ENCODE results near the gene PLB1.
A peak's percentile ranks its signal among the peaks of the same experiment; 100 is the strongest.
"Not testable (repeated sequence)": the region's sequence is repeated elsewhere in the genome, so short reads cannot be mapped to it uniquely, and the experiment has no call there.

The PLB1 gene

DNA sequence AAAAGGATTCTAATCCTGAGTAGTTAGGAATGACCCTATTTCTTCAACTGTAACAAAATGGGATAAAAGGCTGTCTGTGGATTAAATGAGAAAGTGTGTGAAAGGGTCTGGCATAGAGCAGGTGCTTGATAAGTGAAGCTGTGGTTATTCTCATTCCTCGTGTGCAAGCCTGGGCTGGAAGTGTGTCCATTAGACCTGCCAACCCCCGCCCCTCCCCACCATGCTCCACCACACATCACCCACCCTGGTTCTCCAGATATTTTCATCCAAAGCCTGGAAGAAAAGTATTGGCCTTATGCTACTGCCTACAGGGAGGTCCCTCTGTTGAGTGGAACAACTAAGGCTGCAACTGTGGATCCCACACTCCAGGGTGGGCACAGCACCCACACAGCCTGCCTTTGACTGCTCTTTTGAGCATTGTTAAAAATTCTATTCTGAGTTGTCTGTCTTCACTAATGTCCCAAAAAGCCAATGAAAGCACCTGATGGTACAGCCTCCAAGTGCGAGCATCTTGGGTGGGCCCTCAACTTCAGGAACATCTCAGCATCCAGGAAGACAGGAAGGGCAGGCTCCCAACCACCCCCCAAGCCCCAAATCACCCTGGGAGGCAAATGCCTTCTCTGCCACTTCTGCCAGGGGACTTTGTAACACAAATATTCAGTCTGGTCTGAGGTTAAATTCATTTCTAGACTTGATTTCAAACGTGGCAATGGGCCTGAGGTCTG lies 153.0 kb downstream of the PLB1 start:
- no peak for DNase-seq (ENCODE audit: low spot score)

DNA sequence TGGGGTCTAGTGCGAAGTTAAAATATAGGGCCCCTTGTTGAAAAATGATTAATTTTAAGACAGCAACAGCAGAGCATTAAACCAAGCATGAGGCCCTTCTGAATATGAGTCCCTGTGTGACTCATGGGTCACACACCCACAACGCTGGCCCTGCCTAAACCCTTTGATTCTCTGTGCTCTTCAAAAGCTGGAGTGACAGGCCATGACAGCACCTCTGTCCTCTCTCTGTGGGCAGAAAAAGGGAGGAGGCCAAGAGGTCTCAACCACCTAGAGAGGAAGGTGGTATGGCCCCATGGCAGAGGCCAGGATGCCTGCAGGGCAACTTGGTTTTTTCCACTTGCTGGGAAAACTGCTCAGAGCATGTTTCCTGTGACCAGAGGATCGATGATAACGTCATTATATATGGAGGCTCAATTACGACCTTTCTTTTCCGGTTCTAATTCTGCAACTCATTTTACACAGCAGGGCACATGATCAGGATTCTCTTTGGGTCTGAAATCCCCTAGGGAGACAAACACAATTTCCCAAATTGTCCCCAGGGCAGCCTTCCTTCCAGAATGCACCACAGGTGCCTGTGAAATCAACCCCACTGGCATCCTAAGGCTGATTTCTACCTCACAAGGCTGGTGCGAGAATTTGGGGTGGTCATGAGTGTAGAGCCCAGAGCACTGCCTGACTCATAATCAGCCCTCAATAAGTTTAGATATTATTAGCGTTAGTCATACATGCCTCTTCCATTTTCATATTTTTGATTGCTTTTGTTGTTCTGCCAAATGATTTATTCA lies 153.8 kb downstream of the PLB1 start:
- DNase-seq (ENCODE audit: low spot score): peak; percentile 32

DNA sequence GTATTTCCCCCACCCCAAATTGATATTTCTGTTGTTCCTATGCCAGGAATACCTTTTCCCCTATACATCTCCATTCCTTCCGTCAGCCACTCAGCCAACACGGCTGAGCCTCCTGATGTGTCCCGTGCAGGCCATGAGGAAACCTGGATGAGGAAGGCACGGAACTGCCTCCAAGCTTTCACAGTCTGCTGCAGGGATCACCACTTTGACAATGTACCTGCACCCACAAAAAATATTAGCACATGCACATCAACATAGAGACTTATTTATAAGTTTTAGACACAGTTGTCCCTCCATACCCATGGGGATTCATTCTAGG lies 154.4 kb downstream of the PLB1 start:
- no peak for DNase-seq (ENCODE audit: low spot score)

DNA sequence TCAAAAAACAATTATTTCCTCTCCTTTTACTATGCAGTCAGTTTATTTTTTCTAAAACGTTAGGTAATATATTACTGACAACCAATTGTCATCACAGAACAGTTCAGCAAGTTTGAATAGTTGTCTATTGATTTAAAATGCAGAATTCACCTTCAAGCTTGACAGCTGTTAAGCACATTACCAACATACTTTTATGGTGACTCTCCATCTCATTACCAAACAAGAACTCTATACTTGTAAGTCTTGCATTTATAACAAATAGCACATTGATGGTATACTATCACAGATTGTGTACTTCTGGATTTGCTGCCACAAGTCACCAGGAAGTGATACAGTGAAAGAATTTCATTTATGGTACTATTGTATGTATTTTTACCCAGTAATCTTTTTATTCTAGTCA lies 156.4 kb downstream of the PLB1 start:
- no peak for DNase-seq (ENCODE audit: low spot score)

DNA sequence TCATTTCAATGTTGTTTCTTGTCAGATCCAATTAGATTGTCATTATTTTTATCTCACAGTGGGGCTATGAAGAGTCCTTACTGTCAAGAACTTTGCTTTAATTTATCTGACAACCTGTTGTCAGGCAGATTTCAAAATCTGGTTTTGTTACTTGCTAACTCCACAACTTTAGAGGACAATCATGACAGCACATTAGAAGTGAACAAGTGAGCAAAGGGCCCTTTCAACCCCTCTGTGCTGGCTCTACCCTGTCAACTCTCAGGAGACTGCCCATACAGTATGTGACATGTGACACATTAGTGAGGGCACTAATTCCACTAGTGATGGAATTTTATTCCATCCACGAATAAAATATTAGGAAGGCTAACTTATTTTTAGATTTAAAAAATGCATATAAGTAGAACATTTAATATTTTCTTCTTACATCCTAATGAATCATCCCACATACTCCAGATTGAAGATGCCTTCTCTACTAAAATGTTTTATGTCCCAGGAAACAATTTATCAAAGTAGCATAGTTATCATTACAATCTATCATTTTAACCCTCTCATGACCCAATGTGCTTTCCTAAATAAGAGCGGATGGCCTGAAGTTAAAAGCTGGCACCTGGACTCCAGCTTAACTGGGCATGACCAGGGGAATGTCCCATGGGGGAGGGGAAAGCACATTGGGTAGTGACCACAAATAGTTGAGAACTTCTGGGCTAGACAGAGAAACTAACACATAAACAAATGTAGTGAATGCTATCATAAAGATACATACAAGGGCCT lies 158.2 kb downstream of the PLB1 start:
- DNase-seq (ENCODE audit: low spot score): no peak

DNA sequence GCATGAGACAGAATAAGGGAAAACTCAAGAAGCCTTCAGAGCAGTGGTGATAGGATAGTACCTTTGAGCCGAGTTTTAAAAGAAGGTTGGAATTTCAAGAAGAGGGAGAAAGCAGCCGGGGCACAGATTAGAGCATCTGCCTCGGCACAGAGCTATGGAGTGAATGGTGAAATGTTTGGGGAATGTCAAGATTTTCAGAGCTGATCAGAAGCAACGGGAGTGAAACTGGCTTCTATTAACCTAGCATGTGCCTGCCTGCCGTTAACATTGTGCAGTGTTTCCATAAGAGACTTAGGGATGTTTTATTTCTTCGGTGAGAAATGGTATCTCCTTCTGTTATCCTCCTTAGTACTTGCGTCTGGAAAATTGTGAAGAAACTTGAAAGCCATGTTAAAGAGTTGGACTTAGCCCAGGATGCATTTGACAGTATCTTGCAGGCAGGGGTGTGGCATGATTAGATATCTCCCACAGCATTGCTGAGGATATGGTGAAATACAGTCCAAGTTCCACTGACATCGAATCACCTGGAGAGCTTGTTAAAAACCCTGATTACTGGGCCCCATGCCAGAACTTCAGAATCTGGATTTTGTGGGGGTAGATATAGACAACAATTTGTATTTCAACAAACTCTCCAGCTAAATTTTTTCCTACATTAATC lies 158.9 kb downstream of the PLB1 start:
- no peak for DNase-seq (ENCODE audit: low spot score)

DNA sequence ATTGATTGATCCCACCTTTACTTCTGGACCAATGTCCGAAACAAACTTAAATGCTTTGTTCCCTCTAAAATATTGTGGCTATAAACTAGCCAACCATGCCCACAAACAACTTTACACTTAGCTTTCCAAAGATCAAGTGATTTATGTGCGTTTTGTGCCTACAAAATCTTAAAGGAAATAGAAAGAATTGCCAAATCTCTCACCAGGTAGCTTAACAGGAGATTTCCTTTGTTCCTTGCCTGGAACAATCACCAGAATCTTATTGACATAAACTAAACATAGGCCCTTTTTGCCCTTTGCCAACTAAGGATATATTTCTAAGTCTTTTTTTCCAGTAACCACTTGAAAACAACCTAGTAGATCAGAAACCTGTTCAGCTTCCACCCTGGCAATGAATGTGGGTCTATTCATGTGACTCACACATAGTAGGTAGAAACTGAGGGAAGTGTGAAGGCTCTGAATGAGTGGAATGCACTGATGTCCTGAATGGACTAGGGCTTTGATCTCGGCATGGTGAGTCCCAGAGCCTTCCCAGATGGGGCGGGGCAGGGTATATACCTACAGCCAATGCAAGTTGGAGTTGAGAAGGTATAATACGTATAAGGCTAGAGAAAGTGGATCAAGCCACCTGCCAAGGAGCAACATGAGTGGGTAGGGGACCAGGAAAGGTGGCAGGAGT lies 161.2 kb downstream of the PLB1 start:
- DNase-seq (ENCODE audit: low spot score): no peak

DNA sequence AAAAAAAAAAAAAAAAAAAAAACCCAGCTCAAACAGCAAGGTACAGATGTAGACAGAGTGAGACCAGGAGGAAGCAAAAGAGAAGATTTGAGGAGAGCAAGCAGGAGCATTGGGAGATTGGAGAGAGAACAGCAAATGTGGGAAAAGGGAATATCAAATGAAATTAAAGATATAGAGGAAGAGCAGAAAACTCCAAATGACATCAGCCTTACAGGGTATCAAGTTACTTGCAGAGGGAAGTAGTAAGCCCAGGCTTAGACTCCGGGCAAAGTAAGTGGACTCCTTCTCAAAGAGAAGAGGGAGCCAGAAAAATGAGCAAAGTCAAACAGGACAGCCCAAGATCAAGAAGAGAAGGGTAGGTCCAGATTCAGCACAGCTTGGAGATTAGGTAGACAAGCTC lies 162.5 kb downstream of the PLB1 start:
- no peak for DNase-seq (ENCODE audit: low spot score)

DNA sequence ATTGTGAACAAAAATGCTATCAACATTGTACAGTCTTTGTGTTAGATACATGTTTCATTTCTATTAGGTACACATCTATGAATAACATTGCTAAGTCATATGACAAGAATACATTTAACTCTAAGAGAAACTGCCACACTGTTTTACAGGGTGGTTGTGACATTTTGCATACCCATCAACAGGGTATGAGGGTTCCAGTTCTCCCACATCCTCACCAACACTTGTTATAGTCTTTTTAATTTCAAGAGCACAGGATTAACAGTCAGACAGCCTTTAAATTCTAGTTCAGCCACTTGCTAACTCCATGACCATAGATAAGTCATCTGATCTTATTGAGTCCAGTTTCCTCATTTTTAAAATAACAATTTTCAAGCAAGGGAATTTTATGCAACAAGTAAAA lies 163.3 kb downstream of the PLB1 start:
- DNase-seq (ENCODE audit: low spot score): no peak

DNA sequence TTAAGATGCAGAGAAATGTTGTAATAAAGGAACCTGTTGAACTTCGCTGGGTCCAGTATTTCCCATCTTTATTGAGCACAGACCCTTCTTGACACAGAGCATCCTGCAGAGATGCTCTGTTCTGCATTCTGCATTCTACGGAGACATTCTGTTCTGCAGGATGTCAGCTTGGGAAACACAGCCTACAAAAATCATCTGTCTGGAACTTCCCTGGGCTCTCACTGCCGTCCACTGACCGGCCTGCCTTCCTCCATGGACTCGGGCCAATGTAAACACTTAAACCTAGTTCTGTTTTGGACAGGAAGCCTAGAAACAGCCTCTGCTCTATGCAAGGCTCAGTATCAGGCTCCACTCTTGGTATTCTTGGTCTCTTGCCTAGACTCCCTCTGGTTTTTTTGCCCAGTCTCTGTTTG lies 165.7 kb downstream of the PLB1 start:
- DNase-seq (ENCODE audit: low spot score): no peak

DNA sequence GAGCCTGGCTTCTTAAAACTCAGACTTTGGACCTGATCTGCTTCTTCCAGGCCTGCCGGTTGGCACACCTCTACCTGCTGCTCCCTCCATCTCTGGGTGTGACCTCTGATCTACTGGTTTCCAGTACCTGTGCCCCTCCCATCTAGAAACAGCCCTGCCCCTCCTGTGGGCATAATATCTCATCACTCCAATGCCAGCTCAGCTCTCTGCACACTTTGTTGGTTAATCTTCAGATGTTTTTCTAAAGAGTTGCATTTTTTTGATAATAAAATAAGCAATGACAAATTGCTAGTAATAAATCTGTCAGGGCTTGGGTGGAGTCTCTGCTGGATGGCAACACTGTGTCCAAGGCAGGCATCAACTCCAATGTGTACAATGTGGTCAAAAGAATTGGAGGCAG lies 166.2 kb downstream of the PLB1 start:
- DNase-seq (ENCODE audit: low spot score): no peak

DNA sequence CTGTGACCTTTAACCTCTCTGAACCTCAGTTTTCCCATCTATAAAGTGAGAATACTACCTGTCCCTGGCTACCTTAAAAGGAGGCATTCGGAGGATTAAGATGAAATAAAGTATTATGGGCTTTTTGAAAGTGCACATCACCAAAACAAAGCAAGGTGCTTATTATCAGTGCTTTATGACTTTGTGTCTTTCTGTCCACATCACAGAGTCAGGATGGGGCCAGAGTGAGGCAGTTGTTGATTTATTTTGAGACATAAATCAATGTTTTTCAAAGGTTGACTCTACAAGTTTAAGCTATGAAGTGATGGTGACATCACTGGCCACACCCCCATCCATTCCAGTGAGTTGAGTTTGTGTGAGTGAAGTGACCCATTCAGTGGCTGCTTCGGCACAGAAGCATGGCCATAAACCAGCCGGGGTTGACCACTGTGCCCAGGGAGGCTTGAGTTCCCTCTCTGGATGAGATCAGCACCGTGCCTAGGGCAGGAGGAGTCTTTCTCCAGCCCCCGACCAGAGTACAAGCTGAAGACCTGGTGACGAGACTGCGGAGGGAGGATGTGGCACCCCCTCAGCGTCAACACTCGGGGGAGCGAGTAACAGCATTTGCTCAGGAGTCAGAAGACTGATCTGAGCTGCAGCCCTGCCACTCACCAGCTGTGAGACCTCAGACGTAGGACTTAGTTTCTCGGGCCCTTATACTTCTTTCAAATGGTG lies 166.8 kb downstream of the PLB1 start:
- no peak for DNase-seq (ENCODE audit: low spot score)

DNA sequence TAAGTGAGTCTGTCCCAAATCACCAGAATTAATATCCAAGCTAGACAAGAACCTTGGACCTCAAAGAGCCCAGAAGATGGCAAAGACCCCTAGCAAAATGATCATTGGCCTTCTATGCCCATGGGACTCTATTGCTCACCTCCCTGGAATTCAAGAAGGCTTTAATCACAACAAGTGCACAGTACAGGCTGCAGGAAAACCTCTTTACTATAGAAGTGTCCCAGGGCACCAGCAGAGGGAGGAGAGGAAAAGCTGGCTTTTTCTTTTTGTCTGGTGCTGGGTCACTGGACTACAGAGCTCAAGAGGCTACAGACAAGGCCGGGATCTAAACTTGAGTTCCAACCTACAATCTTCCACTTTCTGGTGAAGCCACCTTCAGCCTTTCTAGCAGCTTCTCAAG lies 167.5 kb downstream of the PLB1 start:
- DNase-seq (ENCODE audit: low spot score): no peak

DNA sequence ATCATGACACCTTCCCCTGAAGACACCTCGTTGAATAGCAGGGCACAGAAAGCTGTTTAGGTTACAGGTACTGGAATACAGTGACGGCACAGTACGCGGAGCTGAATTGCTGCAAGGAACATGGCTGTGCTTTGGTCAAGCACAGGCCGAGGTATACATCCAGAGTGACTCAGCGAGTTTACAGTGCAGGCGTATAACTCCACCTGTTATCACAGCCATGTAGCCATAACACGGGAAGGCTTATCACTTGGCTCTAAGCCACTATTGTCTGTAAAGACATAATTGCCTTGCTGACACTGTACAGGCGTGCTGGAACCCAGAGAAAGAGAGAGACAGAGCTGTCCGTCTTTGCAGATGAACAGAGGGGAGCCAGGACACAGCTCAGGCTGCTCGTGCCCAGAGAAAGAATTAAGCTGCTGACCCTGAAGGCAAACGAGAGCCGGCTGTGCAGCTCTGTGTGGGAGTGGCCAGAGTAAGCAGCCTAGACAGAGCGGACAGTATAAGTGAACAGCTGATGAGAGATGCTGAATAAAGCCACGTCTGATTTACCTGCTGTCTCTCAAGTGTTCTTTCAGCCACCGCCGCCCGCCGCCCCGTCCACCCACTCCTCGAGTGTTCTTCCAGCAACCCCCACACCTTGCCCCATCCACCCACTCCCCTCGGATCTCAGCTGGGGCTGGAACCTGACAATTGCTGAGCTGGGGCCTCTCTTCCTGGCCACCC lies 168.4 kb downstream of the PLB1 start:
- no peak for DNase-seq (ENCODE audit: low spot score)

DNA sequence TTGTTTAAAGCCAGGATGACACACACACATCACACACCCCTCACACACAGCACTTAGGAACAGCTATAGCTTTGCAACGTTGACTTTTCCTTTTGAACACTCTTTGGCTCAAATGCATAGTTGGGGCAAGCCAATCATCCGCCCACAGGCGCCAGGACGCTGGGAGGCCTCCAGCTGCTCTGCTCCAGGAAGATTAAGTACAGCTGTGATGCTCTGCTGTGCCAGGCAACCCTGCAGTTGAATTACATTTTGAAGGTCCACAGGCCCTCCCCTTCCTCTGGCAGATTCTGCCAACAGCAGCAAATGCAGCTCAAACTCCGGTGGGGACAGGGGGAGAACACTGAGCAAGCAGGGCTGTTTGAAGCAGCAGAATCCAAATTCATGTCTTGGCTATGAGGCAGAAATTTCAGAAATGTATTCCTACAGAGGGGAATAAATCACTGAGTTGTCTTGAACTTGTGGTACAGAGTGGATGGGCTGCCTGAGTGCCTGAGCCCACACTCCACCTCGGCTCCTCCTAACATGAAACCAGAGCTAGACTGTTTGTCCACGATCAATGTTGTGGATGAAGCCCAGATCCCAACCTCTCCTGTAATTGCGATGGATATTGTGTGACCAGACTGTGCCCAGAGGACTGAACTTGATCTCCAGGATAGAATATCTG lies 169.3 kb downstream of the PLB1 start:
- DNase-seq (ENCODE audit: low spot score): no peak

DNA sequence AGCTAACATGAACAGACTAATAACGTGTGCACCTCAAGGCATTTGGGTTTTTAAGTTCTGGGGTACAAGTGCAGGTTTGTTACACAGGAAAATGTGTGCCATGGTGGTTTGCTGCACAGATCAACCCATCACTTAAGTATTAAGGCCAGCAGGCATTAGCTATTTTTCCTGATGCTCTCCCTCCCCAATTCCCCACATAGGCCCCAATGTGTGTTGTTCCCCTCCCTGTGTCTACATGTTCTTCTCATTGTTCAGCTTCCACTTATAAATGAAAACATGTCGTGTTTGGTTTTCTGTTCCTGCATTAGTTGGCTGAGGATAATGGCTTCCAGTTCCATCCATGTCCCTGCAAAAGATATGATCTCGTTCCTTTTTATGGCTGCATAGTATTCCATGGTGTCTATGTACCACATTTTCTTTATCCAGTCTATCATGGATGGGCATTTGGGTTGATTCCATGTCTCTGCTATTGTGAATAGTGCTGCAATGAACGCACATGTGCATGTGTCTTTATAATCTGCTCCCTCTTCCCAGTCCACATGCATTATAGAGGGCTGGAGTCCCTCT lies 170.0 kb downstream of the PLB1 start:
- DNase-seq (ENCODE audit: low spot score): not testable (repeated sequence)

DNA sequence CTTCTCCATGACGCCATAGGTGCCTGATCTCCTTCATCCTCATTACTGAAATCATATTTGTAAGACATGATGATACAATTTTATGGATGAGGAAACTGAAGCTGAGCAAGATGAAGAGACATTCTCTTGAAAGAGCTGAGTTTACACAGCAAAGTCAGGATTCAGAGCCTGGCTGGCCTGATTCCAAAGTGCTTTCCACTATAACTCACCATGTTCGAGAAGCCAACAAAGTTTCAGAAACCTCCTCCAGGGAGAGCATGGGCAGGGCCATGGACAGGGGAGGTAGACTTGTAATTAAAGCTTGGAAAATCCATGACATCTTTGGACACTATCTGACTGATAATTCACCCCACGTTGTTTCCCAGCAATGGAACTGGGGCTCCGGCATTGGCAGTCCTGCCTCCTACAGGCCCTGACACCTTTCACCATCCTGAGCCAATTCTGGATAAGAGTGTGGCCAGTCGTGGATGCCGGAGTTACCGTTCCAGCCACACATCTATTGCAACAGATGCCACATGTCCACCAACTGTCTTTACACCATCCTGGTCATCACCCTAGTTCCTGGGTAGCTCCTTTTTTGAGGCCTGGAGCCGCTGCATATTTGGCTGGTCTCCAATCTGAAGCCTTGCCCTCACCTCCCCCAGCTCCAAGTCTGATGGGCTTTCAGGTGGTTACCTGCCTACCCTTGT lies 170.8 kb downstream of the PLB1 start:
- no peak for DNase-seq (ENCODE audit: low spot score)

DNA sequence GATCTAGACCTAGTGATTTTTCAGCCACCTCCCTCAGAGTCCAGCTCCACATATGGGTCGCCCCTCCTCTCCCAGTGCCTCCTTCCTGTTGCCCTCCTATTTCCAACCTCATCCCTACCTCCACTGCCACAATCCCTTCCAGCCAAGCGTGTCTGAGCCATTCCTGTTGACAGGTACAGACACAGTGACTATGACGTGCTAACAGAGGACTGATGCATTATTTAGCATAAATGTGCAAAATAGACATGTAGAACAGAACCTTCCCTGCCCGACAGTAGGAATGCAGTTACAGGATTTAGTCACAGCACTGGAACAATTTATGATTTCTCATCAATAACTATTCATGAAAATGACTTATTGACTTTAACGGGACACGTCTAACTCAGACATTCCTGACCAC lies 171.4 kb downstream of the PLB1 start:
- DNase-seq (ENCODE audit: low spot score): no peak

Data from CD4-positive, alpha-beta T cell treated with Interleukin-2 at 100 ng/mL for 4 hours (primary cell).